HepG2 (cell line): ENCODE results near the gene LIMA1. TPM values are rescaled to one million over a fixed set of nuclear protein-coding genes. Genes with fewer than 3 reads are reported as not detected.

ENCODE experiments used
- ATAC-seq: fragments of 200-7000 bp; cut with Tn5 transposase; 3 replicates; pipeline ENCODE4 v1.9.1; 2020; ENCODE audit warnings: mild to moderate bottlenecking, moderate library complexity
- BruUV-seq: library from RNA; stranded (reverse); fragments of 400-500 nt; replicated peaks from 2 replicates; lab custom pipeline; 2021; lab: Mats Ljungman, UMichigan
- CTCF ChIA-PET: fragments of 300-600 bp; formaldehyde crosslinking; extraction: SDS; loops from one replicate; lab custom pipeline; 2021; ENCODE audit warnings: low total read pairs, inconsistent platforms, low intra/inter-chr PET ratio; lab: Yijun Ruan, JAX
- POLR2A ChIA-PET: fragments of 350-600 bp; sonication (Branson Sonifier 250); formaldehyde crosslinking; loops from one replicate; lab custom pipeline; 2020; ENCODE audit warnings: antibody characterized with exemption, inconsistent platforms; lab: Yijun Ruan, JAX
- DNase-seq: peaks from one replicate; pipeline ENCODE4 v3.0.0-alpha.2; 2015; ENCODE audit warnings: low spot score
- FAIRE-seq: peaks from 3 replicates; lab custom pipeline; 2011; peaks lifted over from hg19 to GRCh38; lab: Jason Lieb, UNC
- H2AFZ ChIP-seq: one replicate; pipeline ENCODE4 v1.6.1; 2011; ENCODE audit warnings: low read length, inconsistent platforms
- H3K27ac ChIP-seq: fragments of 300-600 bp; 3 replicates; pipeline ENCODE4 v1.8.0; 2011; ENCODE audit warnings: mixed run types, mild to moderate bottlenecking, mixed read lengths, low read length, inconsistent platforms; ENCODE audit not compliant: insufficient read depth; ENCODE audit errors: extremely low read length
- H3K27me3 ChIP-seq, 2 experiments: fragments of 200-600 bp in 1 of 2; 2 replicates in 1 of 2; 3 replicates in 1 of 2; pipeline versions ENCODE4 v1.6.0 to v1.8.0; 2011; ENCODE audit warnings: low read length in 2 of 2, mild to moderate bottlenecking in 2 of 2, moderate library complexity in 2 of 2, inconsistent platforms in 1 of 2; ENCODE audit not compliant: insufficient read depth in 2 of 2, control insufficient read depth in 1 of 2
- H3K36me3 ChIP-seq, 2 experiments: fragments of 200-600 bp in 1 of 2; replicated peaks in 1 of 2; 2 replicates in 1 of 2; 3 replicates in 1 of 2; pipeline versions ENCODE4 v1.5.1 to v1.8.0; 2011; ENCODE audit warnings: low read length in 2 of 2, inconsistent platforms in 1 of 2; ENCODE audit not compliant: insufficient read depth in 2 of 2, control insufficient read depth in 1 of 2
- H3K4me1 ChIP-seq: 2 replicates; pipeline ENCODE4 v1.5.1; 2012; ENCODE audit warnings: low read length, inconsistent platforms; ENCODE audit not compliant: insufficient read depth
- H3K4me2 ChIP-seq: 2 replicates; pipeline ENCODE4 v1.6.0; 2011; ENCODE audit warnings: low read depth, low read length, inconsistent platforms
- H3K4me3 ChIP-seq, 3 experiments: fragments of 200-600 bp in 1 of 3; sonication (generic), shearing (Covaris generic) in 1 of 3; replicated peaks in 1 of 3; 2 replicates each; pipeline ENCODE4 v1.5.1; 2011 to 2016; ENCODE audit warnings: low read length in 3 of 3, inconsistent platforms in 2 of 3, low read depth in 2 of 3, mild to moderate bottlenecking in 2 of 3, control low read depth in 1 of 3, mixed read lengths in 1 of 3; ENCODE audit not compliant: insufficient read depth in 1 of 3
- H3K79me2 ChIP-seq: one replicate; pipeline ENCODE4 v1.6.1; 2011; ENCODE audit warnings: low read length, inconsistent platforms; ENCODE audit not compliant: insufficient read depth
- H3K9ac ChIP-seq: 2 replicates; pipeline ENCODE4 v1.6.0; 2011; ENCODE audit warnings: mild to moderate bottlenecking, low read depth, low read length, inconsistent platforms; ENCODE audit not compliant: insufficient read depth
- H3K9me3 ChIP-seq: 2 replicates; pipeline ENCODE4 v1.5.1; 2012; ENCODE audit warnings: mild to moderate bottlenecking, low read length
- H4K20me1 ChIP-seq: 2 replicates; pipeline ENCODE4 v1.6.0; 2011; ENCODE audit warnings: inconsistent platforms, mild to moderate bottlenecking, low read length, moderate library complexity; ENCODE audit not compliant: insufficient read depth
- ASH2L ChIP-seq: fragments of 300-600, 200-600 bp; sonication (generic); IDR thresholded peaks from 2 replicates; pipeline ENCODE4 v1.7.0; 2017; ENCODE audit warnings: low read depth, mild to moderate bottlenecking, moderate library complexity, mixed read lengths, low read length; ENCODE audit not compliant: insufficient read length
- CENPBD1 ChIP-seq: sonication (generic); formaldehyde crosslinking; IDR thresholded peaks from 2 replicates; pipeline ENCODE4 v1.8.0; 2022; ENCODE audit warnings: missing genetic modification reagents, low read depth, mild to moderate bottlenecking, borderline replicate concordance
- CENPX ChIP-seq: sonication (generic); formaldehyde crosslinking; IDR thresholded peaks from 2 replicates; pipeline ENCODE4 v1.9.0; 2021; ENCODE audit warnings: mild to moderate bottlenecking, missing genetic modification reagents, moderate library complexity
- CERS6 ChIP-seq: sonication (generic); formaldehyde crosslinking; IDR thresholded peaks from 2 replicates; pipeline ENCODE4 v1.5.0; 2020; ENCODE audit warnings: missing genetic modification reagents
- EEA1 ChIP-seq: sonication (generic); formaldehyde crosslinking; IDR thresholded peaks from 2 replicates; pipeline ENCODE4 v1.5.1; 2020; ENCODE audit warnings: mild to moderate bottlenecking, missing genetic modification reagents, borderline replicate concordance
- FOXO4 ChIP-seq: sonication (generic); formaldehyde crosslinking; conservative IDR thresholded peaks from 2 replicates; pipeline ENCODE4 v1.8.1; 2023; ENCODE audit warnings: missing genetic modification reagents
- KMT2A ChIP-seq: sonication (generic); formaldehyde crosslinking; IDR thresholded peaks from 2 replicates; pipeline ENCODE4 v1.4.0; 2020; ENCODE audit warnings: missing genetic modification reagents
- MLX ChIP-seq: IDR thresholded peaks from 2 replicates; pipeline ENCODE4 v1.6.1; 2016
- NFE2L2 ChIP-seq: fragments of 150-350 bp; IDR thresholded peaks from 2 replicates; pipeline ENCODE4 v1.6.1; 2014; ENCODE audit warnings: low read length
- SALL1 ChIP-seq: sonication (generic); formaldehyde crosslinking; IDR thresholded peaks from 2 replicates; pipeline ENCODE4 v1.8.0; 2022; ENCODE audit warnings: mild to moderate bottlenecking, missing genetic modification reagents
- SATB2 ChIP-seq: sonication (generic); formaldehyde crosslinking; IDR thresholded peaks from 2 replicates; pipeline ENCODE4 v1.5.0; 2020; ENCODE audit warnings: missing genetic modification reagents
- SCMH1 ChIP-seq: sonication (generic); formaldehyde crosslinking; IDR thresholded peaks from 2 replicates; pipeline ENCODE4 v1.9.0; 2021; ENCODE audit warnings: missing genetic modification reagents, mild to moderate bottlenecking, borderline replicate concordance
- TCF7L2 ChIP-seq: IDR thresholded peaks from 2 replicates; pipeline ENCODE4 v1.6.1; 2011; ENCODE audit warnings: mild to moderate bottlenecking, low read depth, low read length, moderate library complexity
- ZNF460 ChIP-seq: sonication (generic); formaldehyde crosslinking; IDR thresholded peaks from 2 replicates; pipeline ENCODE4 v1.5.1; 2020; ENCODE audit warnings: missing genetic modification reagents, mild to moderate bottlenecking, borderline replicate concordance
- ZNF503 ChIP-seq: sonication (generic); formaldehyde crosslinking; IDR thresholded peaks from 2 replicates; pipeline ENCODE4 v1.4.0; 2020; ENCODE audit warnings: missing genetic modification reagents
- ZNF513 ChIP-seq: sonication (generic); formaldehyde crosslinking; conservative IDR thresholded peaks from 2 replicates; pipeline ENCODE4 v1.5.0; 2020; ENCODE audit warnings: missing genetic modification reagents
- ZNF576 ChIP-seq: sonication (generic); formaldehyde crosslinking; IDR thresholded peaks from 2 replicates; pipeline ENCODE4 v1.4.0; 2020; ENCODE audit warnings: mild to moderate bottlenecking, missing genetic modification reagents
- ZNF652 ChIP-seq: IDR thresholded peaks from 2 replicates; pipeline ENCODE4 v1.6.1; 2016; ENCODE audit warnings: low read depth, borderline replicate concordance
- WGBS: methylation state at CpG from one replicate; pipeline ENCODE4 v1.1.6; 2017; ENCODE audit warnings: low lambda C conversion rate; 5-methylcytosine and 5-hydroxymethylcytosine counted together
- in situ Hi-C: cut with HindIII; loops from 2 replicates; pipeline ENCODE4 v1.10.0; 2017; ENCODE audit warnings: low pct_unique_long_range_greater_than_20kb; ENCODE audit not compliant: extremely low pct_ligation_motif_present
- intact Hi-C: fragments of 100-400 bp; cut with micrococcal nuclease; formaldehyde crosslinking; loops from one replicate; pipeline ENCODE4 v1.10.0; 2022; ENCODE audit not compliant: unreplicated experiment
- polyA plus RNA-seq, 8 experiments: library from polyadenylated mRNA; depleted of rRNA in 3 of 8; stranded (reverse) in 7 of 8; unstranded in 1 of 8; fragments of >200 nt; fragmentation: Illumina TruSeq in 4 of 8; extraction: Trizol in 4 of 8; gene quantifications; 2 replicates each; pipeline versions ENCODE4 v1.2.1 to v1.2.3, GENCODE V29; 2011 to 2016; ENCODE audit warnings: low read depth in 4 of 8, missing spikeins in 1 of 8, mixed read lengths in 1 of 8; ENCODE audit not compliant: insufficient read depth in 1 of 8
- total RNA-seq, 5 experiments: library from RNA; depleted of rRNA; stranded (reverse); fragments of >200 nt; fragmentation: Illumina TruSeq; extraction: Trizol; gene quantifications; 2 replicates each; pipeline ENCODE4 v1.2.3, GENCODE V29; 2016; ENCODE audit warnings: low read depth in 1 of 5

The LIMA1 gene
- total and polyA plus RNA-seq, 2 of the 13 experiments (the other 11 are each of a cell fraction or from before 2014, with no cell fraction given): 13.0 to 19.8 TPM

- H3K4me1 ChIP-seq: no peaks in the 10 kb centered on the region
- ChIA-PET POLR2A (no interaction called here), CTCF (no interaction called here)
- no peaks in the 10 kb centered on the region for H3K27me3 ChIP-seq
- H2AFZ ChIP-seq: no peak overlapping the region
- 97% methylated on average over 9 of the region's 9 CpGs for whole genome bisulfite sequencing
- no peak overlapping the region for H3K27ac ChIP-seq
- intact Hi-C loops: no loop called here
- no peaks in the 10 kb centered on the region for H3K79me2 ChIP-seq
- no peaks in the 10 kb centered on the region for H3K9me3 ChIP-seq
- H3K9ac ChIP-seq: no peak overlapping the region
- no TSS peak for BruUV-seq
- in situ Hi-C loops: no loop called here
- H3K4me2 ChIP-seq: no peak overlapping the region
- no peaks in the 10 kb centered on the region for H4K20me1 ChIP-seq
- H3K36me3 ChIP-seq: peaks cover 0 to 2% of the 10 kb centered on the region in 2 experiments; a peak in 2 of 5 replicates
- no peak for ATAC-seq
- H3K4me3 ChIP-seq: no peak overlapping the region
- FAIRE-seq: no peak
- no peak for DNase-seq
- no peak for TF ChIP-seq SCMH1 (CRISPR knock-in tag)
- TF ChIP-seq EEA1 (CRISPR knock-in tag): no peak
- no peak for TF ChIP-seq CENPX (CRISPR knock-in tag)
- no peak for TF ChIP-seq ZNF503 (CRISPR knock-in tag)
- TF ChIP-seq SALL1 (CRISPR knock-in tag): no peak
- TF ChIP-seq ZNF460 (CRISPR knock-in tag): no peak
- no peak for TF ChIP-seq CERS6 (CRISPR knock-in tag)
- TF ChIP-seq NFE2L2: no peak
- TF ChIP-seq ZNF513 (CRISPR knock-in tag): no peak
- TF ChIP-seq ZNF576 (CRISPR knock-in tag): no peak
- TF ChIP-seq FOXO4 (CRISPR knock-in tag): no peak
- TF ChIP-seq ASH2L: no peak
- TF ChIP-seq KMT2A (CRISPR knock-in tag): no peak
- TF ChIP-seq MLX (CRISPR knock-in tag): no peak
- TF ChIP-seq TCF7L2: no peak
- no peak for TF ChIP-seq SATB2 (CRISPR knock-in tag)
- no peak for TF ChIP-seq CENPBD1 (CRISPR knock-in tag)
- no peak for TF ChIP-seq ZNF652
These were observed 50.5 kb downstream of the LIMA1 start for GRCh38 chr12:50232771-50233209.
